HEK293T (cell line): ENCODE data around the gene STING1.

Source experiments
- BHLHE40 ChIP-seq: fragments of 450-650 bp; IDR thresholded peaks from 2 replicates; pipeline ENCODE4 v1.6.1; 2016; ENCODE audit warnings: mild to moderate bottlenecking, moderate library complexity, borderline replicate concordance
- CTBP1 ChIP-seq: fragments of 450-650 bp; IDR thresholded peaks from 2 replicates; pipeline ENCODE4 v1.6.1; 2016; ENCODE audit warnings: borderline replicate concordance
- SP1 ChIP-seq: fragments of 450-650 bp; IDR thresholded peaks from 2 replicates; pipeline ENCODE4 v1.6.1; 2017

DNA sequence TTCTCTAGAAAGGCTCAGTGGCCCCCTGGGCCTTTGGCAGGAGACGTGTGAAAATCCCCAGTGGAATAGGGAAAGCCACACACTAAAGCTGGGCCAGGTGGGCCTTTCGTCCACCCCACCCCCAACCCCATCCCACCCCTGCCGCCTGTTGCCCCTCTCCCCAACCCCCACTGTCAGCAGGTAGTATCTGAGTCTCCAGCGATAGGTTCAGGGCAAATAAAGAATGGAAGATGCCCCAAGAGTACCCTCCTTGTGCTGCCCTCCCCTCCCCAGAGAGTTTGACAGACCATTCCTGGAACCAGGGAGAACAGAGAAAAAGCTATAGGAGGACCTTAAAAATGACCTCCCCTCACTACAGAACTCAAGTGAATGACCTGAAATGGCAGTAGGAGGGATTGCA is 41.9 kb upstream of the STING1 start:
- TF ChIP-seq BHLHE40 = no peak
- TF ChIP-seq CTBP1 = no peak
- TF ChIP-seq SP1 = no peak
